ENCODE results near the gene GMDS.

Gene GMDS

DNA sequence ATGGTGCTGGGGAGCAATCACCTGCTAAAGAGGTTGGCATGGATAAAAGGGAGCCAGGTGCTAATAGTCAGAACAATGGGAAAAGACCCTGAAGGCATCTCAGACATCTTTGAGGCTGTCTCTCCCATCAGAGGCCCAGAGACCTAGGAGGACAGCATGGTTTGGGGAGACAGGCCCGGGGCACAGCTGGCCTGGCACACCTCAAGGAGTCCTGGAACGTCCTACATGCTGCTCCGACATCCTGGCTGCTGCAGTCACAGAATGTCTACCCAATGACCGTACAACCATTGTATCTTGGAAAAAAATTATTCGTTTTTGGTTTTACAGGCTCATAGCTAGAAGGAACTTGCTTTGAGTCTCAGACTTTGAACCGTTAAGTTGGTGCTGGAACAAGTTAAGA is 4.4 kb downstream of the GMDS start:
- no peak overlapping the region for H3K4me3 ChIP-seq (ENCODE audit: low read length in 2 of 2)
- no peaks in the 10 kb centered on the region for H3K9me3 ChIP-seq (ENCODE audit: control insufficient read depth in 2 of 2, low read length in 2 of 2)
- H3K4me1 ChIP-seq (ENCODE audit: control insufficient read depth, insufficient read depth, low read length), result peaks cover 10% of the 10 kb centered on the region
- no peaks in the 10 kb centered on the region for H3K27me3 ChIP-seq (ENCODE audit: control insufficient read depth in 1 of 2, insufficient read depth in 2 of 2, low read length in 2 of 2)
- no peak overlapping the region for H3K9ac ChIP-seq (ENCODE audit: low read length in 2 of 2)
- H3K36me3 ChIP-seq (ENCODE audit: control insufficient read depth in 2 of 2, insufficient read depth in 2 of 2, low read length in 2 of 2), result no peaks in the 10 kb centered on the region
- H3K27ac ChIP-seq (ENCODE audit: low read length), result no peak overlapping the region

- Histone ChIP-seq H3K4me1 (ENCODE audit: control insufficient read depth, insufficient read depth, low read length) (no peaks in the 10 kb centered on the region), H3K9me3 (ENCODE audit: control insufficient read depth in 2 of 2, low read length in 2 of 2) (no peaks in the 10 kb centered on the region), H3K27ac (ENCODE audit: low read length) (no peak overlapping the region), H3K9ac (ENCODE audit: low read length in 2 of 2) (no peak overlapping the region), H3K27me3 (ENCODE audit: control insufficient read depth in 1 of 2, insufficient read depth in 2 of 2, low read length in 2 of 2) (no peaks in the 10 kb centered on the region), H3K36me3 (ENCODE audit: control insufficient read depth in 2 of 2, insufficient read depth in 2 of 2, low read length in 2 of 2) (no peaks in the 10 kb centered on the region), H3K4me3 (ENCODE audit: low read length in 2 of 2) (no peak overlapping the region)
Observed at GRCh38 chr6:2237001-2237400, 8.4 kb downstream of the GMDS start.

DNA sequence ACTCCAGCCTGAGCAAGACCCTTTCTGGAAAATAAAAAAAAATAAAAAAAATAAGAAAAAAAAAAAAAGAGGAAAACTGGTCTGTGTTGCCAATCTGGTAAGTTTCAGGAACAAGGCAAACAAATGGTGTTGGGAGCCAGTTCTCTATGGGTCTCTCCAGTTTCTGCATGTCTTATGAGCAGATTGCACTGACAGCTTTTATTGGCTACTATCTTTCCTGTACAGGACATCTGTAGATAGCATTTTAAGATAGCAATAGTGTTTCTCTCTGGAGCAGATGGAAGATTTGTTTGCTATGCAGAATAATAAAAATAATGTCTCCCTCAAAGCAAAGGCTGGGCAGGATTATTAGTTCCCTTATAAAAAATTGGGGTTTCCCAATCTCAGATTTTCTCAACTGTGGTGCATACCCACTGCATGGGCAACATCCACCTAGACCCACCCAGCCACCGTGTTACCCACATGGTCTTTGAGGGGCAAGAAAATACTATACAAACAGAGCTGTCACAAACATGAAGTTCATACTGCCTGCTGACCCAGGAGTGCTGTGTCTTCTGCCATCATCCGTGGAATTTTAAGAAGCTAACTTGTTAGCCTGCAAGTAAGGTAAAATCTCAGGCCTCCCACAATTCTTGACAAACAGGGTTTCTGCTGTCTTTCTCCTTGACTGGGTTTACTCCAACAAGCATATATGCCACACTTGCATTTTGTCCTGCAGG is 9.5 kb downstream of the GMDS start:
- Histone ChIP-seq H3K4me3 (ENCODE audit: low read length in 2 of 2) (no peak overlapping the region), H3K27ac (ENCODE audit: low read length) (no peak overlapping the region), H3K9ac (ENCODE audit: low read length in 2 of 2) (no peak overlapping the region), H3K27me3 (ENCODE audit: control insufficient read depth in 1 of 2, insufficient read depth in 2 of 2, low read length in 2 of 2) (no peaks in the 10 kb centered on the region), H3K9me3 (ENCODE audit: control insufficient read depth in 2 of 2, low read length in 2 of 2) (no peaks in the 10 kb centered on the region), H3K36me3 (ENCODE audit: control insufficient read depth in 2 of 2, insufficient read depth in 2 of 2, low read length in 2 of 2) (no peaks in the 10 kb centered on the region), H3K4me1 (ENCODE audit: control insufficient read depth, insufficient read depth, low read length) (no peaks in the 10 kb centered on the region)

GRCh38 chr6:2232445-2232844 is 13.0 kb downstream of the GMDS start:
- Histone ChIP-seq H3K9ac (ENCODE audit: low read length in 2 of 2) (no peak overlapping the region), H3K4me1 (ENCODE audit: control insufficient read depth, insufficient read depth, low read length) (no peaks in the 10 kb centered on the region), H3K9me3 (ENCODE audit: control insufficient read depth in 2 of 2, low read length in 2 of 2) (no peaks in the 10 kb centered on the region), H3K27me3 (ENCODE audit: control insufficient read depth in 1 of 2, insufficient read depth in 2 of 2, low read length in 2 of 2) (no peaks in the 10 kb centered on the region), H3K4me3 (ENCODE audit: low read length in 2 of 2) (no peak overlapping the region), H3K36me3 (ENCODE audit: control insufficient read depth in 2 of 2, insufficient read depth in 2 of 2, low read length in 2 of 2) (no peaks in the 10 kb centered on the region), H3K27ac (ENCODE audit: low read length) (no peak overlapping the region)

DNA sequence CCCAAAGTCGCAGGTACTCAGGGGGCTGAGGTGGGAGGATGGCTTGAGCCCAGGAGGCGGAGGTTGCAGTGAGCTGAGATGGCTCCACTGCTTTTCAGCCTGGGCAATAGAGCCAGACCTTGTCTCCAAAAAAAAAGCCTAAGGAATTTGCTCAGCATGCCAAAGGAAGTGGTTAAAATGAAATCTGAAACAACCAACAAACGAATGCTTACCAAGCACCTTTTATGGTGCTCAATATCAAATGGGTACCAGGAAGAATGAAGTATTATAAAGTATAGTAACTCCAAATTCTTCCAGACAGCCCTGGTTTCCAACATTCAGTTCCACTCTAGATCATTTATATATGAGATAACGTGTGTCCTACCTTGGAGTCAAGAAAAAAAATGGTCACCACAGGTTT is 14.0 kb downstream of the GMDS start:
- Histone ChIP-seq H3K9ac (ENCODE audit: low read length in 2 of 2) (no peak overlapping the region), H3K9me3 (ENCODE audit: control insufficient read depth in 2 of 2, low read length in 2 of 2) (no peaks in the 10 kb centered on the region), H3K27ac (ENCODE audit: low read length) (no peak overlapping the region), H3K4me1 (ENCODE audit: control insufficient read depth, insufficient read depth, low read length) (no peaks in the 10 kb centered on the region), H3K36me3 (ENCODE audit: control insufficient read depth in 2 of 2, insufficient read depth in 2 of 2, low read length in 2 of 2) (no peaks in the 10 kb centered on the region), H3K4me3 (ENCODE audit: low read length in 2 of 2) (no peak overlapping the region), H3K27me3 (ENCODE audit: control insufficient read depth in 1 of 2, insufficient read depth in 2 of 2, low read length in 2 of 2) (no peaks in the 10 kb centered on the region)

- no peaks in the 10 kb centered on the region for H3K9me3 ChIP-seq (ENCODE audit: control insufficient read depth in 2 of 2, low read length in 2 of 2)
Observed at GRCh38 chr6:2230659-2231277, 14.6 kb downstream of the GMDS start.

GRCh38 chr6:2229742-2230141 is 15.7 kb downstream of the GMDS start:
- no peak overlapping the region for H3K27ac ChIP-seq (ENCODE audit: low read length)
- H3K36me3 ChIP-seq (ENCODE audit: control insufficient read depth in 2 of 2, insufficient read depth in 2 of 2, low read length in 2 of 2), result no peaks in the 10 kb centered on the region
- no peaks in the 10 kb centered on the region for H3K4me1 ChIP-seq (ENCODE audit: control insufficient read depth, insufficient read depth, low read length)
- no peaks in the 10 kb centered on the region for H3K9me3 ChIP-seq (ENCODE audit: control insufficient read depth in 2 of 2, low read length in 2 of 2)
- no peaks in the 10 kb centered on the region for H3K27me3 ChIP-seq (ENCODE audit: control insufficient read depth in 1 of 2, insufficient read depth in 2 of 2, low read length in 2 of 2)
- no peak overlapping the region for H3K4me3 ChIP-seq (ENCODE audit: low read length in 2 of 2)
- H3K9ac ChIP-seq (ENCODE audit: low read length in 2 of 2), result no peak overlapping the region

More at GRCh38 chr6:2230659-2231277, 14.6 kb downstream of the GMDS start:
- Histone ChIP-seq H3K36me3 (ENCODE audit: control insufficient read depth in 2 of 2, insufficient read depth in 2 of 2, low read length in 2 of 2) (no peaks in the 10 kb centered on the region), H3K27me3 (ENCODE audit: control insufficient read depth in 1 of 2, insufficient read depth in 2 of 2, low read length in 2 of 2) (no peaks in the 10 kb centered on the region), H3K27ac (ENCODE audit: low read length) (no peak overlapping the region), H3K4me1 (ENCODE audit: control insufficient read depth, insufficient read depth, low read length) (no peaks in the 10 kb centered on the region), H3K4me3 (ENCODE audit: low read length in 2 of 2) (no peak overlapping the region), H3K9ac (ENCODE audit: low read length in 2 of 2) (no peak overlapping the region)

GRCh38 chr6:2229039-2229438 is 16.4 kb downstream of the GMDS start:
- no peak overlapping the region for H3K4me3 ChIP-seq (ENCODE audit: low read length in 2 of 2)
- H3K9me3 ChIP-seq (ENCODE audit: control insufficient read depth in 2 of 2, low read length in 2 of 2), result no peaks in the 10 kb centered on the region
- no peaks in the 10 kb centered on the region for H3K36me3 ChIP-seq (ENCODE audit: control insufficient read depth in 2 of 2, insufficient read depth in 2 of 2, low read length in 2 of 2)
- H3K4me1 ChIP-seq (ENCODE audit: control insufficient read depth, insufficient read depth, low read length), result no peaks in the 10 kb centered on the region
- H3K27ac ChIP-seq (ENCODE audit: low read length), result no peak overlapping the region
- no peak overlapping the region for H3K9ac ChIP-seq (ENCODE audit: low read length in 2 of 2)
- H3K27me3 ChIP-seq (ENCODE audit: control insufficient read depth in 1 of 2, insufficient read depth in 2 of 2, low read length in 2 of 2), result no peaks in the 10 kb centered on the region

- Histone ChIP-seq H3K27ac (ENCODE audit: low read length) (no peak overlapping the region), H3K27me3 (ENCODE audit: control insufficient read depth in 1 of 2, insufficient read depth in 2 of 2, low read length in 2 of 2) (no peaks in the 10 kb centered on the region), H3K4me1 (ENCODE audit: control insufficient read depth, insufficient read depth, low read length) (no peaks in the 10 kb centered on the region), H3K4me3 (ENCODE audit: low read length in 2 of 2) (no peak overlapping the region), H3K9ac (ENCODE audit: low read length in 2 of 2) (no peak overlapping the region), H3K36me3 (ENCODE audit: control insufficient read depth in 2 of 2, insufficient read depth in 2 of 2, low read length in 2 of 2) (no peaks in the 10 kb centered on the region), H3K9me3 (ENCODE audit: control insufficient read depth in 2 of 2, low read length in 2 of 2) (no peaks in the 10 kb centered on the region)
Observed at GRCh38 chr6:2228392-2228791, 17.0 kb downstream of the GMDS start.

- Histone ChIP-seq H3K36me3 (ENCODE audit: control insufficient read depth in 2 of 2, insufficient read depth in 2 of 2, low read length in 2 of 2) (no peaks in the 10 kb centered on the region), H3K9me3 (ENCODE audit: control insufficient read depth in 2 of 2, low read length in 2 of 2) (no peaks in the 10 kb centered on the region), H3K27ac (ENCODE audit: low read length) (no peak overlapping the region), H3K9ac (ENCODE audit: low read length in 2 of 2) (no peak overlapping the region), H3K4me3 (ENCODE audit: low read length in 2 of 2) (no peak overlapping the region), H3K4me1 (ENCODE audit: control insufficient read depth, insufficient read depth, low read length) (no peaks in the 10 kb centered on the region), H3K27me3 (ENCODE audit: control insufficient read depth in 1 of 2, insufficient read depth in 2 of 2, low read length in 2 of 2) (no peaks in the 10 kb centered on the region)
Observed at GRCh38 chr6:2226775-2227174, 18.6 kb downstream of the GMDS start.
